OCI-LY3 (cell line): ENCODE results near the gene B4GALT3.

Experiments used
- H2AFZ ChIP-seq: fragments of 200-600, 300-600 bp; shearing (Covaris generic); 2 replicates; pipeline ENCODE4 v1.6.0; 2014; ENCODE audit warnings: antibody characterized with exemption, low read depth, low read length
- H3K27ac ChIP-seq: fragments of 200-600, 300-600 bp; sonication (generic); 2 replicates; pipeline ENCODE4 v1.5.1; 2014; ENCODE audit warnings: mild to moderate bottlenecking, low read length, moderate library complexity, mixed read lengths
- H3K27me3 ChIP-seq: fragments of 200-600, 300-600 bp; sonication (generic); 2 replicates; pipeline ENCODE4 v1.6.1; 2014; ENCODE audit warnings: low read depth, low read length, mixed read lengths
- H3K36me3 ChIP-seq: fragments of 200-600, 300-600 bp; sonication (generic); replicated peaks from 2 replicates; pipeline ENCODE3; 2014; ENCODE audit warnings: low read depth, low read length, mixed read lengths
- H3K4me1 ChIP-seq: fragments of 300-600, 200-600 bp; sonication (generic); 2 replicates; pipeline ENCODE4 v1.6.1; 2014; ENCODE audit warnings: low read length, mixed read lengths
- H3K4me2 ChIP-seq: fragments of 200-600, 300-600 bp; sonication (generic); 2 replicates; pipeline ENCODE4 v1.6.1; 2014; ENCODE audit warnings: low read length, mixed read lengths
- H3K4me3 ChIP-seq: fragments of 300-600, 200-600 bp; sonication (generic); 2 replicates; pipeline ENCODE4 v1.5.1; 2014; ENCODE audit warnings: antibody characterized with exemption, mild to moderate bottlenecking, low read length, moderate library complexity
- H3K79me2 ChIP-seq: fragments of 300-600, 200-600 bp; shearing (Covaris generic); 2 replicates; pipeline ENCODE4 v1.6.1; 2014; ENCODE audit warnings: mild to moderate bottlenecking, low read length, mixed read lengths
- H3K9ac ChIP-seq: fragments of 300-600, 200-600 bp; shearing (Covaris generic); 2 replicates; pipeline ENCODE4 v1.6.0; 2014; ENCODE audit warnings: mild to moderate bottlenecking, low read length, moderate library complexity
- H3K9me3 ChIP-seq: fragments of 200-600, 300-600 bp; shearing (Covaris generic); 2 replicates; pipeline ENCODE4 v1.6.1; 2014; ENCODE audit warnings: low read length, mixed read lengths; ENCODE audit not compliant: insufficient read depth
- H4K20me1 ChIP-seq: fragments of 200-600, 300-600 bp; sonication (generic); 2 replicates; pipeline ENCODE4 v1.6.1; 2016; ENCODE audit warnings: low read length, mixed read lengths; ENCODE audit not compliant: insufficient read depth
- EZH2phosphoT487 ChIP-seq: fragments of 200-600 bp; shearing (Covaris generic); IDR thresholded peaks from 2 replicates; pipeline ENCODE4 v1.6.1; 2018; ENCODE audit warnings: antibody characterized with exemption, mixed run types, low read depth
- TF ChIP-seq, protein P1 (sequence below): fragments of 200-600, 300-600 bp; sonication (generic); IDR thresholded peaks from 2 replicates; pipeline ENCODE4 v1.5.1; 2014; ENCODE audit warnings: antibody characterized with exemption, low read length, low read depth

The B4GALT3 gene

DNA sequence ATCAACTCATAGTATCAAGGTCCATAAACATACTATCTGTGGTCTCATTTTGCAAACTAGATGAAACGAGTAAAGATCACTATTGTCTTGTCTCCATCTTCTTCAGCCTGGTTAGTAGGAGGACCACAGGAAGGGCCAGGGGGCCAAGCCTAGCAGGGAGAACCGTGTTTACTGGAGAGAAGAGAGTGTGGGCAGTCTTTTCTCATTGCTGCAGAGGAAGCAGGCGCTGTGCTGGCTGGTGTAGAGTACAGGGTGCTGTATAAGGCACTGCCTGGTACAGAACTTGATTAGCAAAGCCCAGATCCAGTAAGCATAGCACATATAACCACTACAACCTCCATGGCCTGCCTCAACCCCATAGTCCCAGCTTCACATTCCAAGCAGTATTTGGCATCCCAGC lies 10.0 kb upstream of the B4GALT3 start:
- H3K36me3 ChIP-seq: no peaks in the 10 kb centered on the region
- H2AFZ ChIP-seq: 0 out of 2 replicates have a peak overlapping the region, but pooled peaks have one; percentile 39
- H3K27ac ChIP-seq: peak overlapping the region; percentile 96
- TF ChIP-seq, protein P1, sequence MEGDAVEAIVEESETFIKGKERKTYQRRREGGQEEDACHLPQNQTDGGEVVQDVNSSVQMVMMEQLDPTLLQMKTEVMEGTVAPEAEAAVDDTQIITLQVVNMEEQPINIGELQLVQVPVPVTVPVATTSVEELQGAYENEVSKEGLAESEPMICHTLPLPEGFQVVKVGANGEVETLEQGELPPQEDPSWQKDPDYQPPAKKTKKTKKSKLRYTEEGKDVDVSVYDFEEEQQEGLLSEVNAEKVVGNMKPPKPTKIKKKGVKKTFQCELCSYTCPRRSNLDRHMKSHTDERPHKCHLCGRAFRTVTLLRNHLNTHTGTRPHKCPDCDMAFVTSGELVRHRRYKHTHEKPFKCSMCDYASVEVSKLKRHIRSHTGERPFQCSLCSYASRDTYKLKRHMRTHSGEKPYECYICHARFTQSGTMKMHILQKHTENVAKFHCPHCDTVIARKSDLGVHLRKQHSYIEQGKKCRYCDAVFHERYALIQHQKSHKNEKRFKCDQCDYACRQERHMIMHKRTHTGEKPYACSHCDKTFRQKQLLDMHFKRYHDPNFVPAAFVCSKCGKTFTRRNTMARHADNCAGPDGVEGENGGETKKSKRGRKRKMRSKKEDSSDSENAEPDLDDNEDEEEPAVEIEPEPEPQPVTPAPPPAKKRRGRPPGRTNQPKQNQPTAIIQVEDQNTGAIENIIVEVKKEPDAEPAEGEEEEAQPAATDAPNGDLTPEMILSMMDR: no peak
- TF ChIP-seq EZH2phosphoT487: no peak
- no peak overlapping the region for H3K4me3 ChIP-seq
- H3K9ac ChIP-seq: peak overlapping the region; percentile 84; the same call in 1 of the 2 replicates
- H3K9me3 ChIP-seq: no peaks in the 10 kb centered on the region
- H3K4me2 ChIP-seq: no peak overlapping the region; the same call in 1 of the 2 replicates
- H3K27me3 ChIP-seq: no peaks in the 10 kb centered on the region
- no peaks in the 10 kb centered on the region for H4K20me1 ChIP-seq
- H3K79me2 ChIP-seq: no peaks in the 10 kb centered on the region
- H3K4me1 ChIP-seq: peaks cover 58% of the 10 kb centered on the region

DNA sequence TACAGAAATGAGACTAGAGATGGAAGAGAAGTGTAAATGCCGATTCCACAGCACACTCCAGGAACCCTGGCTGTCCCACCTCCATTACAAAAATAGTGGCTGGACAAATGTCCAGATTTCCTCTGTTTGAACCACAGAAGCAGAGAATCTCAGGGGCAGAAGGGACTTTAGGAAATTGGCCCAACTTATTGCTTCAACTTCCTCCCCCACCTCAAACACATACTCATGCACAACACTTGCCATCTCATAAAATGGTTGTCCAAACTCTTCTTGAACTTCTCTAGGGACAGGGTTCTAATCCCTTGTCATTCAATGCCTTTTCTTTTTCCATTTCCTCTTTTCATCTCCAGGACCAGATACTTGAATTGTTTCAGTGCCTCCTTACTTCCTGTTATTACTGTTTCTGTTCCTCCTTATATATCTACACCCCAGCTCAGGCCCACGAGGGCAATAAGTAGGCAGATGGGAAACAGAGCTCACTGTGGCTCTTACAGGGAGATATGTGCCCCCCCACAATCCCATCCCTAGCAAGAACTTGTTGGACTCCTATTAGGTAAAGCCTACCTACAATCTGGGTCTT lies 8.5 kb upstream of the B4GALT3 start:
- H3K4me2 ChIP-seq: peak overlapping the region; percentile 90
- H3K79me2 ChIP-seq: no peaks in the 10 kb centered on the region
- H3K36me3 ChIP-seq: no peaks in the 10 kb centered on the region
- H2AFZ ChIP-seq: no peak overlapping the region
- TF ChIP-seq EZH2phosphoT487: no peak
- TF ChIP-seq, protein P1: no peak
- H3K27me3 ChIP-seq: no peaks in the 10 kb centered on the region
- no peaks in the 10 kb centered on the region for H3K9me3 ChIP-seq
- H3K27ac ChIP-seq: peak overlapping the region; percentile 96
- no peaks in the 10 kb centered on the region for H4K20me1 ChIP-seq
- peaks cover 66% of the 10 kb centered on the region for H3K4me1 ChIP-seq
- peak overlapping the region; percentile 84 for H3K9ac ChIP-seq
- H3K4me3 ChIP-seq: peak overlapping the region; percentile 64

DNA sequence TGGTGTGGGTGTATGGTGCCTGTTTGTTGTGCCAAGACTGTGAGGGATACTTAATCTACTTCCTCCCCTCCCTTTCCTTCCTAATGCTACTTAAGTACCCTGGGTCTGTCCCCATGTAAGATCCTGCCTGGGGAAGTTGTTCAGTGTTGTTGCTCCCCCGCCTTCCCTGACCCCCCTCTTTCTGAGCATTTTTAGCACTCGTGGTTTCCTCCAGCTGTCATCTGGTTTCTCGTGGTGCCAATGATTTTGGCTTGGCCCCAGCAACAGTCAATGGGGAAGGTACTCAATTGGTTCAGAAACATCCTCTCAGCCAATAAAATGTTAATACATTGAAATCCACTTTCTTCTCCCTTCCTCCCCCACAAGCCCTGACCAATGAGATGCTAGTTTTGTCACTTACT lies 8.0 kb upstream of the B4GALT3 start:
- H3K27ac ChIP-seq: peak overlapping the region; percentile 96
- TF ChIP-seq EZH2phosphoT487: no peak
- H3K9ac ChIP-seq: peak overlapping the region; percentile 84
- H4K20me1 ChIP-seq: no peaks in the 10 kb centered on the region
- H3K4me2 ChIP-seq: peak overlapping the region; percentile 90
- H3K79me2 ChIP-seq: no peaks in the 10 kb centered on the region
- no peaks in the 10 kb centered on the region for H3K27me3 ChIP-seq
- H3K4me1 ChIP-seq: peaks cover 68% of the 10 kb centered on the region
- H3K36me3 ChIP-seq: no peaks in the 10 kb centered on the region
- H3K4me3 ChIP-seq: peak overlapping the region; percentile 64
- H3K9me3 ChIP-seq: no peaks in the 10 kb centered on the region
- no peak overlapping the region; the same call in 1 of the 2 replicates for H2AFZ ChIP-seq

DNA sequence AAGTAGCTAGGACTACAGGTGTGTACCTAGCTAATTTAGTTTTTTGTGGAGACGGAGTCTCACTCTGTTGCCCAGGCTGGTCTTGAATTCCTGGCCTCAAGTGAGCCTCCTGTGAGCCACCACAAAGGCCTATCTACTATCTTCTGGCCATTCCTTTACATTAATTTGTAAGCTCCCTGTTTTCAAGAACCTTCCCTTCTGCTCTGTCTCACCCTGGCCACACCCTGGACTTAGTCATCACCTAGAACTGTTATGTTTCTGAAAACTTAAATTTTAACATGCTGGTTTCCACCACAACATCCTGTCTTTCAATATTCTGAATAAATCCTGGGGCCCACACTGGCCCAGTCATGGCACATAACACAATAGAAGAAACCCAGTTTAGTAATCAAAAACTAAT lies 4.9 kb upstream of the B4GALT3 start:
- TF ChIP-seq EZH2phosphoT487: no peak
- TF ChIP-seq, protein P1: no peak
- Histone ChIP-seq H4K20me1 (no peaks in the 10 kb centered on the region), H3K4me3 (peak overlapping the region; percentile 2; the same call in 1 of the 2 replicates), H3K79me2 (peaks cover under 1% of the 10 kb centered on the region; the same call in 1 of the 2 replicates), H3K4me1 (peaks cover 71% of the 10 kb centered on the region), H3K27me3 (no peaks in the 10 kb centered on the region), H3K4me2 (peak overlapping the region; percentile 41), H3K36me3 (no peaks in the 10 kb centered on the region), H3K9ac (peak overlapping the region; percentile 55; the same call in 1 of the 2 replicates), H3K9me3 (no peaks in the 10 kb centered on the region), H2AFZ (no peak overlapping the region), H3K27ac (peak overlapping the region; percentile 73)
